CD4-positive, alpha-beta T cell treated with Interleukin-2 at 100 ng/mL for 4 hours (primary cell): ENCODE data around the gene UBXN2A.
"Not testable (repeated sequence)": the region's sequence is repeated elsewhere in the genome, so short reads cannot be mapped to it uniquely, and the experiment has no call there.

ENCODE experiments used
- DNase-seq: peaks from one replicate; pipeline ENCODE4 v3.0.0-alpha.2; 2020; ENCODE audit warnings: low spot score

UBXN2A gene

DNA sequence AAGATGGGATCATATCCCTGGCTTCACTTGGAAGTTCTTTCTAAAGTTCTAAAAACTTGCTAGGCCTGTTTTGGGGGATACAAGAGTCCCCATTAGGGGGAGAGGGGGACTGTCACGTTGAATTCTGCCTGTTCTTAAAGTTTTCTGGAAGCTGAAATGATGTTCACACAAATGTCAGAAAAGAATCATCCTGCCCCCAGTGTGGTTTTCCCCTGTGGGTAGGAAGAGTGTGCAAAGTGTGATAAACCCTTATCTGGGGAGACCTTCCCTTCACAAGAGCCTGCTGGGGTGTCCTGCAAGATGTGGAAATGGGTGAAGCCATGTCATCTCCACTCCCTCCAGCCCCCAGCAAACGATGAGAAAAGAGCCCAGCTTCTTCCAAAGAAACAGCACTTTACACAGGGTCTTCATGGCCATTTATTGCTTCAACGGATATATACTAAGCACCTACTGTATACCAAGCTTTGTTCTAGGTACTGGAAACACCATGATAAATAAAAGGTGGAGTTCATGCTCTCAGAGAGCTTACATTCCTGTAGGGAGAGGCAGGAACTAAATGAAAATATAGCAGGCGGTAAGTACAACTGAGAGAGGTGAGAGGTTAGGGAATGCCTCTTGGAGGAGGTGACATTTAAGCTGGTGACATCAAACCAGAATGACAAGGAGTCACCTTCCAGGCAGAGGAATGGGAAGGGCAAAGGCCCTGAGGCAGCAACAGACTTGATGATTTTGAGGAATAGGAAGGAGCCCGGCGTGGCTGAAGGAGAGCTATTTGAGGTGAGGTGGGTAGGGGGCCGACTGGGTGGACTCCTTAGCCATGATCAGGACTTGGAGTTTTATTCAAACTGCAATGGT lies 71.2 kb downstream of the UBXN2A start:
- no peak for DNase-seq

GRCh38 chr2:24012521-24013188 lies 72.4 kb downstream of the UBXN2A start:
- DNase-seq: no peak

- not testable (repeated sequence) for DNase-seq
Observed at GRCh38 chr2:24014902-24015301, 74.6 kb downstream of the UBXN2A start.

DNA sequence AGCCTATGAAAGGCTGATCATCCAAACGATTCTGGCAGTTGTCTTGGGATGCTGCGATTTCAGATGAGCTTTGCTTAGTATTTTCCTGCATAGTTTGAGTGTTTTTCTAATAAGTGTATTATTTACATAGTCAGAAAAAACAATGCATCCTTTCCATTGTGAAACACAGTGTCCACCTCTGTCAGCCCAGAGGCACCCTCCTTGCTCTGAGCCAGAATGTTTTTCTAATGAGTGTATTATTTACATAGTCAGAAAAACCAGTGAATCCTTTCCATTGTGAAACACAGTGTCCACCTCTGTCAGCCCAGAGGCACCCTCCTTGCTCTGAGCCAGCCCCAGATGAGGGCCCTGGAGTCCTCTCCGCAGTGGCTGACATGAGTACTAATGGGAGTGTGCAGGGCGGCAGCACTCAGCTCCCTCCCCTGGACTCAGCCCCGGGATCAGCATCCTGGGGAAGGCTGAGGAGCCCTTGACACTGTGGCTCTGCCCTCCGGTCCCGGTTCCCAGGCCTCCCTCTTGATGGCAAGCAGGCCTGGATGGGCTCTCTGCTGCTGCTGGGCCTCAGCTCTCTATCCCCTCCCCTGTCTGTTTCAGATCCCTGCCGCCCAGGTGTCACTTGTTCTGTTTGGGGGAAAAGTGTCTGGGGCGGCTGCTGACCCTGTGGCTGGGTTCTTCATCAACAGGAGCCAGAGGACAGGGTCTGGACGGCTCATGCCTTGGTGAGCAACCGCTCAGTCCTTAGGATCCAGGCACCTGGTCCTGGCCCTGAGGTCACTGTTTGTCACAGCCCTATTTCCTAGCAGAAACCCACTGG lies 75.5 kb downstream of the UBXN2A start:
- DNase-seq: no peak

DNA sequence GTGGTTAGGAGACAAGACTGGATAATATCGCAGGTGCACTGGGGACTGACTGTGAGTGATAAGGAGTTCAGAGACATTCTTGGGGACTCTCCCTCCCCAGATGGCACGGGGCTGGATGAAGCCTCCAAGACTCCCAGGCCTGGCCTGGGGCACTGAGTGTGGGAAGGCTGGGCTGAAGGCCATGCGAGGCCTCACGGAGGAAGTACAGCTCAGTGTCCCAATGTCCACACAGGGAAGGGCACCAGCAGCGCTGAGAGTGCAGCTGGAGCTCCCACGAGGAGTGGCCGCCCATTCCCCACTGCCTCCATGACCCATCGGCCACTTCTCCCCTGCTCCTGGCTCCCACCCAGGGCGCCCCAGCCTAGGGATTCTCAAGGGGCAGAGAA lies 76.1 kb downstream of the UBXN2A start:
- no peak for DNase-seq

- no peak for DNase-seq
Observed at GRCh38 chr2:24016853-24017703, 76.8 kb downstream of the UBXN2A start.

DNA sequence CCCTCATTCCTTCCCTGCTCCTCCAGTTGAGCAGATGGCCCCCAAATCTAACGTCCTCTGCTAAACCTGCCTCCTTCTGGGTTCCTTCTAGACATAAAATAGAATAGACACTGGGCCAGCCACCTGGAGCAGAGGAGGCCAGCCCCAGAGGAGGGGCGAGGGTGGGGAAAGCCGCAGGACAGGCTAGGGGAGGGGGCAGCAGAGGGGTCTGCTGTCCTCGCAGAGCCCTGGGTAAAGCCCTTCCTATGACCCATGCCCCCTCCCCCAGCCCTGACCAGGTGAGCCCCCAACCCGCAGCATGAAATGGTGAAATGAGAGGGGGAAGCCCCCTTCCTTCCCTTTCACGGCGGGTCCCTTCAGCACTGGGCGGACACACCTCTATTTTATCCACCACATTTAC lies 77.4 kb downstream of the UBXN2A start:
- no peak for DNase-seq

GRCh38 chr2:24018241-24018640 lies 78.0 kb downstream of the UBXN2A start:
- no peak for DNase-seq

DNA sequence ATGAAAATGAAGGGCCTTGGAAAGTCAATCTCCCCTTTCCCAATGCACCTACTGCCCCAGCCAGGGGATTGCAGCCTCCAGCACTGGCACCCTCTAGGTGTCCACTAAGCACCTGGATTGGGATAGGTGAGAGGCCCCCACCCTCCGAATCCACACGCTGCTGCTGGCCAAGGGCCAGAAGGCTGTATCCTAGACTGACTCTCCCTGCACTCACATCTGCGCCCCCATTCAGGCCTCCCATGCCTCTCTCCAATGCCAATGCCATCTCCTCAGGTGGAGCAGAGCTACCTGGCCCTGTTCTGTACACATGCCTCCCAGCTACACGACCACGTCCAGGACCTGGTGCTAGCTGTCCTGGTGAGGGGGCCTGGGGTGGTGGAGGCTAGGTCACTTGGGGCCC lies 79.5 kb downstream of the UBXN2A start:
- DNase-seq: no peak

DNA sequence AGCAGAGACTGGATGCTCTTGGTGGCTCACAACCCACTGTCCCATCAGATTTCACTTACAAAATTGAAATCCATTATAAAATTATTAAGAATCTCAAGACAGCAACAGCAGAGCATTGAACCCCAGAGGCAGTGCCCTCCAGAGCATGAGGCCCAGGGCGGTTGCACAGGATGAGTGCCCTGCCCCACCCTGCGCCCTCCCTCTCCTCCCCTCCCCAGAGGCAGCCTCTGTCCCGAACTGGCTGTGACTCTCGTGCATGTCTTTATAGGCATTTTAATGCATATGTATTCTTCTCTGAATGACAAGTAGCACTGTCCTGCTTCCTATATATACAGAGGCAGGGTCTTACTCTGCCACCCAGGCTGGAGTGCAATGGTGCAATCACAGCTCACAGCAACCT lies 80.0 kb downstream of the UBXN2A start:
- DNase-seq: no peak

DNA sequence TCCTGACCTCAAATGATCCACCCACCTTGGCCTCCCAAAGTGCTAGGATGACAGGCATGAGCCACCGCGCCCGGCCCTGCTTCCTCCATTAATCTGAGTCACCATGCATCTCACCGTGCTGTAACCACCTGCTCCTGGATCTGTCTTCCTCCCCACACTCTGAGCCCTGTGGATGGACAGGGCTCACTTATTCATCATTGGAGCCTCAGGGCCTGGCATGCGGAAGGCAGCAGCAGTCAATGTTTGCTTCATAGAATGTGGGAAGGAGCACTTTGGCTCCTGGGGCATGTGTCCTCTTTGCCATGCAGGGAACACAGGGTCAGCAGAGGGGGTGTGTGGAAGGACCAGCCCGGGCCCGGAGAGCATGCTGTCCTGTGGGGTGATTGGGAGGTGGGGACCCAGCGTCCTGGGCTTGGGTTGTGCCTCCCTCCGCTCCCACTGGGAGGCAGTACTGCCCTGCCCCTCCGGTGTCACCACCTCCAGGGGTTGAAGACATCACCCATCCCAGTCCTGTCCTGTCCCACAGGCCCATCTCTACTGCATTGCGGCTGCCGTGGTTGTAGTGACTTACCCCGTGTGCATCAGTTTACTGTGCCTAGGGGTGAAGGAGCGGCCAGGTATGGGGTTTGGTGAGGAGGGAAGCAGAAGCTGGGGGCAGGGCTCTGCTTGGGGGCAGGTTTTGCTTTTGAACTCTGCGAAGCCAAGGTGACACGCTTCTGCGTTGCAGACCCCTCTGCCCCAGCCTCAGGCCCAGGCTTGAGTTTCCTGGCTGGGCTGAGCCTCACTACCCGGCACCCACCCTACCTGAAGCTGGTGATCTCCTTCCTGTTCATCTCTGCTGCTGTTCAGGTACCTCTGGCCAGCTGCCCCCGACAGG lies 81.1 kb downstream of the UBXN2A start:
- DNase-seq: no peak

DNA sequence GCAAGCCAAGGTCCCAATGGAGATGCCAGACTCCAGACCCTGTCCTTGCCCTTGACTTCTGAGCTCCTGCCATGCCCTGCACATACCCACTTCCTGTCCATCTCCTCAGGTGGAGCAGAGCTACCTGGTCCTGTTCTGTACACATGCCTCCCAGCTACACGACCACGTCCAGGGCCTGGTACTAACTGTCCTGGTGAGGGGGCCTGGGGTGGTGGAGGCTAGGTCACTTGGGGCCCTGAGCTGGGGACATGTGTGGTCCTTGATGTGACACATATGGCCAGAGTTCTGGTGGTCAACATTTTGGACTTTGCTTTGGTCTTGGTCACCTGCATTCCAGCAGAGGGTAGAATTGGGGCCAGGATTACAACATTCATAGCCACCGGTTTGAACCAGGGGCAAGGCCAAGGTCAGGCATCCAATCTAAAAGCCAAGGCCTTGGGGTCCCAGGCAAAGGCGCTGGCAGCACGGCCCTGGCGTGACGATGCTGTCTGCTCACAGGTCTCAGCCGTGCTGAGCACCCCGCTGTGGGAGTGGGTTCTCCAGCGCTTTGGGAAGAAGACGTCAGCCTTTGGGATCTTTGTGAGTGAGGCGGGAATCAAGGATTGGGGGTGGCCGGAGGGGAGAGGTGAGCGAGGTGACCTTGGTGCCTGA lies 82.2 kb downstream of the UBXN2A start:
- no peak for DNase-seq

GRCh38 chr2:24022975-24023575 lies 82.8 kb downstream of the UBXN2A start:
- no peak for DNase-seq

DNA sequence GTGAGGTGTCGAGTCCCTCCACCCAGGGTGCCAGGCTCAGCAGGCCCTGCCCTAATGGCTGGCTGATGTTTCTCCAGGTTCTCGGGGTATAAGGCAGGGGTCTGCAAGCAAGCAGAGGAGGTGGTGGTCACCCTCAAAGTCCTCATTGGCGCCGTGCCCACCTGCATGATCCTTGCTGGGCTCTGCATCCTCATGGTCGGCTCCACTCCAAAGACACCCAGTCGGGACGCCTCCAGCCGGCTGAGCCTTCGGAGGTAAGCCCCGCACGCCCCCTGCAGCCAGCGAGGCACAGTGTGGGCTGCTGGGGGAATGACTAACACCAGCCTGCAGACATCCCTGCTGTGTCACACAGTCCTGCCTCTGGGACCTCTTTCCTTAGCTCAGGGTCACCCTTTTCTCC lies 83.8 kb downstream of the UBXN2A start:
- no peak for DNase-seq

GRCh38 chr2:24024996-24025663 lies 84.9 kb downstream of the UBXN2A start:
- DNase-seq: no peak

GRCh38 chr2:24026233-24026632 lies 86.0 kb downstream of the UBXN2A start:
- DNase-seq: no peak

- DNase-seq: no peak
Observed at GRCh38 chr2:24038786-24039499, 98.7 kb downstream of the UBXN2A start.

- DNase-seq: no peak
Observed at GRCh38 chr2:24040511-24040910, 100.2 kb downstream of the UBXN2A start.

- not testable (repeated sequence) for DNase-seq
Observed at GRCh38 chr2:24043133-24043532, 102.9 kb downstream of the UBXN2A start.
